Activated CD4-positive, alpha-beta T cell treated with anti-CD3 and anti-CD28 coated beads, Interleukin-10, Interleukin-2, amounts not matched to agents 100 ng/mL and 50 ng/mL, durations not matched to agents 16 hours and 8 hours (primary cell): ENCODE results near the gene IL16.
"Not testable (repeated sequence)": the region's sequence is repeated elsewhere in the genome, so short reads cannot be mapped to it uniquely, and the experiment has no call there.

ENCODE experiments used
- DNase-seq: peaks from one replicate; pipeline ENCODE4 v3.0.0-alpha.2; 2020

The IL16 gene

DNA sequence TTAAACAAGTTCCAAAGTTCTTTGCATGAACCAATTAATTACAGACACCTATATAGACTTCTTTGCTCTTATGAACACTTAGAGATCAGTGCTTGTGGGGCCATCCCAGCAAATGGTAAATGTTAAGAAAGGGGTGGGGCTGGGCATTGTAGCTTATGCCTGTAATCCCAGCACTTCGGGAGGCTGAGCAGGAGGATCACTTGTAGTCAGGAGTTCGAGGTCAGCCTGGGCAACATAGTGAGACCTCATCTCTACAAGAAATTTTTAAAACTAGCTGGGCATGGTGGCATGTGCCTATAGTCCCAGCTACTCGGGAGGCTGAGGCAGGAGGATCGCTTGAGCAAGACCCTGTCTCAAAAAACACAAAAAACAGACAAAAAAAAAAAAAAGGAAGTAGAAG is 146.7 kb downstream of the IL16 start:
- DNase-seq: no peak

DNA sequence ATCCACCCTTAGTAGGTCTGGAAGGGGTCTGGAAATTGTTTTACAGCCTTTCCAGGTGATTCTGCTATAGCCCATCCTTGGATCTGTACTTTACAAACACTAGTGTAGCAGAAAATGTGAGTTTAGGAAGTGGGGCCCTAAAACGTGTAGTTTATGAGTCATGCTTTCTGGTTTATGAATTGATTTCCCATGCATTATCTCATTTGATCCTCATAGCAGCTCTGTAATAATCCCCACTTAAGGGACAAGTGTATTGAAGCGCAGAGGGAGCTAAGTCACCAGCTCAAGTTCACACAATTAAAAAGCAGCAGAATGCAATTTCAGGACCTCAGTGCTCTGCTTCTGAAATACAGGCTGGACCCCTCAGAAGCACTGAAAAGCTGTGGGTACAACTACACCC is 149.9 kb downstream of the IL16 start:
- DNase-seq: no peak

DNA sequence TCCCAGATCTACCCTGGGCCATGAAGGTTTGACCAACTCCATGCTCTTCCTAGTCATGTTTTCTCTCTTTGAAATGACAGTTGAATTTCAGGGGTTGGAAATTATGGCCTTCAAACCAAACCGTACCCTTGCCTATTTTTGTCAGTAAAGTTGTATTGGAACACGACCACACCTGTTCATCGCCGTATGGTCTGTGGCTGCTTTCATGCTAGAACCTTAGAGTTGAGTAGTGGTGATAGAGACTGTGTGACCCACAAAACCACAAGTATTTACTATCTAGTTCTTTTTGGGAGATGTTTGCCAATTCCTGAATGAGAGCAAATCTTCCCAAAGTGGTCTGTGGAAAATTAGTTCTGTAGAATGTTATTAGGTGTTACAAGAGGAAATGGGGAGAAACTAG is 151.2 kb downstream of the IL16 start:
- DNase-seq: no peak

GRCh38 chr15:81348691-81349090 is 152.0 kb downstream of the IL16 start:
- DNase-seq: not testable (repeated sequence)

DNA sequence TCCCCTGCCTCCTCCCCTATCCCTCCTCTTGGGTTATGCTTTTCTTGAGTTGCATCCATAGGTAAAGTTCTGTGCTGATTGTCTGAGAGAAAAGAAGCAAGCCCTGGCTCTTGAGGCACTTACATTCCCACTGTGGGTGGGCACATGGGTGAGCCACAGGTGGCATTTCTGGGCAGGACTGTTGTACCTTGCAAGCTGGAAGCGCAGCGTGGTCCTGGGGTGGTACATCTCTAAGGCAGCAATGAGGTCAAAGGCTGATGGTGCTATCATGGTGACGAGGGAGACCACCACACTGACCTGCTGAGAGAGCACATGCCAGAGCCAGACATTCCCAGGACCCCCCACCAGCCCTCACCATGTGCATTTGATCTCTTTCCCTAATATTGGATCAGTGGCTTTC is 152.6 kb downstream of the IL16 start:
- no peak for DNase-seq

DNA sequence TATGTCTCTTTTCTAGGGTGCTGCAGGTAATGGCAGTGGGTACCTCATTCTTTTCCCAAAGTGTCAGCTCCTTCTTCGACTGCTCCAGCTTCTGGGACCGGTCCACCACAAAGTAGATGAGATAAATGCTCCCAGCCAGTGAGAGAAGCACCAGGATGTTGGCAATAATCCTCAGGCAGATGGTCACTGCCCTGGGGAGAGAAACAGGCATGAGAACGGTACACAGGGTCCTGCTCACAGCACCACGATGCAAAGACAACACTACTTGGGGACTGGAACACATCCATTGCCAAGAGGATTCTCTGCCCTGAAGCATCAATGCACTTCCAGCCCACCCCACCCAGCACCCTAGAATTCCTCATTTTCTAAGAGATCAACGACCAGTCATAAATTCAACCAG is 155.0 kb downstream of the IL16 start:
- no peak for DNase-seq

- DNase-seq: no peak
These were observed 159.6 kb downstream of the IL16 start for GRCh38 chr15:81356252-81356651.

DNA sequence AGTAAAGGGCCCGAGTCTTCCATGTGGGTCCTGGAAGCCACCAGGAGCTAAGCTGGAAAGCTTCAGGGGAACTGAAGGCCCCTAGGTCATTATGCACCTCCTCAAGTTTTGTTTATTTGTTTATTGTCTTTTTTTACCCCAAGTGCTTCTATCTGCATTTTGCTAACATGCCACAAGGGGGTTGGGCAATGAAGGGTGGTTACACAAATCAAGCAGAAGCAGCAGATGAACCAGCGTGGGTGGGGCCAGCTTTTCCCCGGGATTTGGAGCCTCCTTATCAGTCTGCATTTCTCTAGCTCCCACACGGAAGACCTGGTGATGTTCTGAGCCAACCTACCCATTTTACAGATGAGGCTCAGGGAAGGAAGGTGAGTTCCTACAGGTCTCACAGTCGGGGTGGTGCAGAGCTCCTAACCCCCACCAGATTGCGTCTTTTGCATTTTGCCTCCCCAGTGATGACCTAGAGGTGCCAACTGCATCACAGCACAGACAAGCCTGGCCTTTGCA is 160.6 kb downstream of the IL16 start:
- no peak for DNase-seq

GRCh38 chr15:81358248-81358647 is 161.6 kb downstream of the IL16 start:
- no peak for DNase-seq

- DNase-seq: no peak
These were observed 163.8 kb downstream of the IL16 start for GRCh38 chr15:81360491-81360890.

- DNase-seq: no peak
These were observed 165.2 kb downstream of the IL16 start for GRCh38 chr15:81361891-81362290.

DNA sequence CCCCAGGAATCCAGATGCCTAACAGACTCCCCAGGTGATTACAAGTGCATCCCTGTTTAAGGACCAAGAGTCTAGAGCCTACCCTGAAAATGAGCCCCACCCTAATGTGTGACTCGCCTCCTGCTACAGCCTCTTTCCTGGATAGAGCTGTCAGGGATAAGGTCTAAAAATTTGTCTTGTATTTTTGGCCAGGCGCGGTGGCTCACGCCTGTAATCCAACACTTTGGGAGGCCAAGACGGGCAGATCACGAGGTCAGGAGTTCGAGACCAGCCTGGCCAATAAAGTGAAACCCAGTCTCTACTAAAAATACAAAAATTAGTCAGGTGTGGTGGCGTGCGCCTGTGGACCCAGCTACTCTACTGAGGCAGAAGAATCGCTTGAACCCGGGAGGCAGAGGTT is 166.1 kb downstream of the IL16 start:
- DNase-seq: no peak

GRCh38 chr15:81363276-81363675 is 166.6 kb downstream of the IL16 start:
- DNase-seq: no peak
